A673 (cell line): ENCODE data around the gene PLEKHB2. TPM values are rescaled to one million over a fixed set of nuclear protein-coding genes. Genes with fewer than 3 reads are reported as not detected.

Experiments used
- BruUV-seq: library from RNA; stranded (reverse); fragments of 400-500 nt; replicated peaks from 2 replicates; lab custom pipeline; 2021; lab: Mats Ljungman, UMichigan
- CTCF ChIA-PET: fragments of 300-600 bp; sonication (Branson Sonifier 250); formaldehyde crosslinking; loops from one replicate; lab custom pipeline; 2022; ENCODE audit warnings: antibody characterized with exemption; lab: Charles Lee
- POLR2A ChIA-PET: fragments of 300-600 bp; sonication (Branson Sonifier 250); formaldehyde crosslinking; loops from one replicate; lab custom pipeline; 2022; ENCODE audit warnings: antibody characterized with exemption; ENCODE audit not compliant: low non-redundant PET; lab: Charles Lee
- DNase-seq: peaks from one replicate; pipeline ENCODE4 v3.0.0-alpha.2; 2015; ENCODE audit warnings: low spot score
- H3K27ac ChIP-seq: fragments of 200-600 bp; sonication (generic); 2 replicates; pipeline ENCODE4 v1.5.1; 2016; ENCODE audit warnings: mixed run types, low read depth, mild to moderate bottlenecking, mixed read lengths, antibody characterized with exemption, low read length; ENCODE audit not compliant: poor library complexity, severe bottlenecking
- H3K27me3 ChIP-seq: fragments of 200-600 bp; sonication (generic); replicated peaks from 2 replicates; pipeline ENCODE4 v1.6.1; 2017; ENCODE audit warnings: mixed run types, low read depth, mild to moderate bottlenecking, mixed read lengths, antibody characterized with exemption, low read length; ENCODE audit not compliant: insufficient read depth, poor library complexity
- H3K36me3 ChIP-seq: fragments of 200-600 bp; sonication (generic); 2 replicates; pipeline ENCODE4 v1.6.1; 2016; ENCODE audit warnings: mixed run types, mild to moderate bottlenecking, mixed read lengths, antibody characterized with exemption, low read length; ENCODE audit not compliant: insufficient read depth, poor library complexity, severe bottlenecking
- H3K4me1 ChIP-seq: fragments of 200-600 bp; sonication (generic); 2 replicates; pipeline ENCODE4 v1.6.1; 2017; ENCODE audit warnings: mixed run types, mild to moderate bottlenecking, mixed read lengths, antibody characterized with exemption, low read length; ENCODE audit not compliant: insufficient read depth, poor library complexity, severe bottlenecking
- H3K4me3 ChIP-seq: fragments of 200-600 bp; sonication (generic); 2 replicates; pipeline ENCODE4 v1.5.1; 2016; ENCODE audit warnings: low read depth, mixed run types, mild to moderate bottlenecking, mixed read lengths, low read length; ENCODE audit not compliant: poor library complexity, severe bottlenecking
- H3K9me3 ChIP-seq: fragments of 200-600 bp; sonication (generic); 2 replicates; pipeline ENCODE4 v1.6.1; 2016; ENCODE audit warnings: mixed run types, low read depth, mild to moderate bottlenecking, mixed read lengths, antibody characterized with exemption, low read length; ENCODE audit not compliant: poor library complexity, severe bottlenecking
- EZH2 ChIP-seq: fragments of 200-600 bp; sonication (generic); IDR thresholded peaks from 2 replicates; pipeline ENCODE4 v1.6.1; 2017; ENCODE audit warnings: borderline replicate concordance, low read depth, mild to moderate bottlenecking, mixed read lengths, antibody characterized with exemption, low read length; ENCODE audit not compliant: poor library complexity, severe bottlenecking
- intact Hi-C: fragments of 100-400 bp; cut with micrococcal nuclease; formaldehyde crosslinking; loops from one replicate; pipeline ENCODE4 v1.10.0; 2022; ENCODE audit not compliant: unreplicated experiment
- total RNA-seq: library from RNA; stranded (reverse); gene quantifications from 2 replicates; pipeline ENCODE4 v1.2.3, GENCODE V29; 2021
- TF ChIP-seq, protein P1 (sequence below): fragments of 300-800, 200-600 bp; sonication (generic); conservative IDR thresholded peaks from 2 replicates; pipeline ENCODE4 v1.5.1; 2017; ENCODE audit warnings: low read depth, mild to moderate bottlenecking, antibody characterized with exemption, low read length, moderate library complexity, mixed read lengths

The PLEKHB2 gene
- total RNA-seq, 1 experiment from 2014 or later: 63.8 TPM

GRCh38 chr2:131145040-131145439 is 39.9 kb downstream of the PLEKHB2 start:
- no peak for DNase-seq
- no peaks in the 10 kb centered on the region for H3K27me3 ChIP-seq
- no TSS peak for BruUV-seq
- ChIA-PET CTCF (no interaction called here), POLR2A (no interaction called here)
- TF ChIP-seq, protein P1, sequence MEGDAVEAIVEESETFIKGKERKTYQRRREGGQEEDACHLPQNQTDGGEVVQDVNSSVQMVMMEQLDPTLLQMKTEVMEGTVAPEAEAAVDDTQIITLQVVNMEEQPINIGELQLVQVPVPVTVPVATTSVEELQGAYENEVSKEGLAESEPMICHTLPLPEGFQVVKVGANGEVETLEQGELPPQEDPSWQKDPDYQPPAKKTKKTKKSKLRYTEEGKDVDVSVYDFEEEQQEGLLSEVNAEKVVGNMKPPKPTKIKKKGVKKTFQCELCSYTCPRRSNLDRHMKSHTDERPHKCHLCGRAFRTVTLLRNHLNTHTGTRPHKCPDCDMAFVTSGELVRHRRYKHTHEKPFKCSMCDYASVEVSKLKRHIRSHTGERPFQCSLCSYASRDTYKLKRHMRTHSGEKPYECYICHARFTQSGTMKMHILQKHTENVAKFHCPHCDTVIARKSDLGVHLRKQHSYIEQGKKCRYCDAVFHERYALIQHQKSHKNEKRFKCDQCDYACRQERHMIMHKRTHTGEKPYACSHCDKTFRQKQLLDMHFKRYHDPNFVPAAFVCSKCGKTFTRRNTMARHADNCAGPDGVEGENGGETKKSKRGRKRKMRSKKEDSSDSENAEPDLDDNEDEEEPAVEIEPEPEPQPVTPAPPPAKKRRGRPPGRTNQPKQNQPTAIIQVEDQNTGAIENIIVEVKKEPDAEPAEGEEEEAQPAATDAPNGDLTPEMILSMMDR: no peak
- TF ChIP-seq EZH2: no peak
- no peaks in the 10 kb centered on the region for H3K4me1 ChIP-seq
- H3K9me3 ChIP-seq: no peaks in the 10 kb centered on the region
- no peak overlapping the region for H3K27ac ChIP-seq
- no peak overlapping the region for H3K4me3 ChIP-seq
- peaks cover 19% of the 10 kb centered on the region for H3K36me3 ChIP-seq
- intact Hi-C loops: no loop called here

DNA sequence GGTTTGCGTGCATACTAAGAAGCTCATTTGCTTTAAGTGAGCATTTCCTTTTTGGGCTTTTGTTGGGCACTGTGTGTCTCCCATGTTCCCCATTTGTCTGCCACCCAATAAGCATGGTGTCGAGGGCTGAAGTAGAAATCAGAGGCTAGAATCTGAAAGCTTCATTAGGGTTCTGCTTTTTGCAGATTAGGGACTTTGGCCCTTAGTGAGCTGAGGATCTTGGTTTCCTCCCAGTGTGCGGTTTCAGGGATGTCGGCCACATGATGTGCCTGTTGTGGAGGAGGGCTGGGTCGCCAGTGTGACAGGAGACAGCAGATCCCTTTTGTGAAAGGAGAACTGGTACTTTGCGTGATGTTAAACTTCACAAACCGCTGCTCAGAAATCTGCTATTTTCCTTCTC is 41.1 kb downstream of the PLEKHB2 start:
- TF ChIP-seq, protein P1: no peak
- no peak for TF ChIP-seq EZH2
- no peak overlapping the region for H3K4me3 ChIP-seq
- H3K27ac ChIP-seq: no peak overlapping the region
- no peaks in the 10 kb centered on the region for H3K27me3 ChIP-seq
- POLR2A ChIA-PET: no interaction called here
- peaks cover 12% of the 10 kb centered on the region for H3K36me3 ChIP-seq
- BruUV-seq: no TSS peak
- CTCF ChIA-PET: no interaction called here
- no peaks in the 10 kb centered on the region for H3K4me1 ChIP-seq
- intact Hi-C loops: no loop called here
- DNase-seq: no peak
- H3K9me3 ChIP-seq: no peaks in the 10 kb centered on the region

- Histone ChIP-seq H3K9me3 (no peaks in the 10 kb centered on the region), H3K4me1 (no peaks in the 10 kb centered on the region), H3K36me3 (peaks cover 10% of the 10 kb centered on the region), H3K4me3 (no peak overlapping the region), H3K27me3 (no peaks in the 10 kb centered on the region), H3K27ac (no peak overlapping the region)
- no TSS peak for BruUV-seq
- TF ChIP-seq, protein P1: no peak
- TF ChIP-seq EZH2: no peak
- ChIA-PET CTCF (no interaction called here), POLR2A (no interaction called here)
- DNase-seq: no peak
- intact Hi-C loops: no loop called here
Measured at GRCh38 chr2:131146749-131147148, 41.6 kb downstream of the PLEKHB2 start.
